H54 (cell line): ENCODE measurements around the gene TTLL6.

Experiments used
- DNase-seq: peaks from one replicate; pipeline ENCODE4 v3.0.0; 2011; ENCODE audit warnings: low spot score, mixed read lengths; ENCODE audit not compliant: insufficient read length
- FAIRE-seq: peaks from 3 replicates; lab custom pipeline; 2011; peaks lifted over from hg19 to GRCh38; lab: Jason Lieb, UNC
- POLR2A ChIP-seq: IDR thresholded peaks from 2 replicates; pipeline ENCODE4 v1.6.1; 2011; ENCODE audit warnings: low read depth, mild to moderate bottlenecking, low read length

Gene TTLL6

DNA sequence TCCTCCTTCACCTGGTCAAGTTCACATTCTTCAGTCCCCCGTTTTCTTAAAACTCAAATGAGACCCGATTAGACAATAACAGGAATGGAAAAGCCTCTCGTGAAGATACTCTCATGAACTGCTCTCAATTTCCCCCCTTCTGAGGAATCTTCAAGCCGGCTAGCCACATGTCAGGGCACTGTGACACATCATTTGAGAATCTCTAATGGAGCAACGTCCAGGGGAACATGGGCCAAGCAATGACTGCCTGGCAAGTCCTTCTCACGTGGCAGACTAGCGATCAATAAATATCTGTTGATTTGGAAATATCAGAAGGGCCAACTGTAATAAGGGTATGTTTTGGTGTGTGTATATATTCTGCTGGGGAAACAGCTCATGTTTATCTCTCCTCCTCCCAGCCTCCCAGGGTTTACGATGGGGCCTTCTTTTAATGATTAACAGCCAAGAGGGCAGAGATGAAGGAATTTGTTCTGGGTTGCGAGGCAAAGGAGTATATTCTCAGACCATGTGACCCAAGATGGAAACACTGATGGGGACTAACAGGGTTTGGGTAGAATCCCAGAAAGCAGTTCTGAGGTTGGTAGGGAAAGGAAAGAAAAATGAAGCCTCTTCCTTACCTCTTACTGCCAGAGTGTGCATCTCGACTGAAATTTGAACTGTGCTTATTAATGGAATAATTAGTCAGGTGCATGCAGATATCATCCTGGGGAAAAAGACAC, 21.4 kb downstream of the TTLL6 start:
- no peak for TF ChIP-seq POLR2A
- no peak for FAIRE-seq
- DNase-seq = peak; percentile 64

DNA sequence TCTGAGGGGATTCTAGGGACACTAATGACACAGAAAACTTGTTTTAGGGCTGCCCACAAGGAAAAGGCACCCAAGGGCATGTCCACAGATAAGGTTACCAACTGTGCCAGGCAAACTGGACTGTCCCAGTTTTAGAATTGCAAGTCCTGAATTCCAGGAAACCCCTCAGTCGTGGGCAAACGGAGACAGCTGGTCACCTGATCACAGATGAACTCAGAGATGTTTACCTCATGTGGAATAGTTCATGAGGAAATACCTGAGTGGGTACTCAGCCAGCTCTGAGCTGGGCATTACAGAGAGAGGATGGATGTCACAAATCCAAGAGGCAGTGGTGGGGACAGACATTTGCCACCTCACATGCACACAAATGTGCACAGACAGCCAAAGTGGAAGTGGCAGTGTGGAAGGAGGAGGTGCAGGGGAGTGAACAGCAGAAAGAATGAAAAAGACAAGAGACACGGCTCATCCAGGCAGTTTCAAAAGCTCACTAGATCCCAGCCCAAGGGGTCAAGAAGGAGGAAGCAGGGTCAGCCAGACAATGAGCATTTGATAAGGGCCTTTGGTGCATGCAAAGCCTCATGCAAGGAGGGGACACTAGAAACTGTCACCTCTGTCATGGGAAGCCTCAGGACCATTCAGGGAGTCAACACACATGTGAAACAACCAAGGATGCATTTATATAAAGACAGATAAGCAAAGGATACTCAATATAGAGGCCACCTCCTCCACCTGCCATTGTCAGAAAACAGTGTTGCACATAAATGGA, 24.8 kb downstream of the TTLL6 start:
- no peak for FAIRE-seq
- DNase-seq = no peak
- TF ChIP-seq POLR2A = no peak

DNA sequence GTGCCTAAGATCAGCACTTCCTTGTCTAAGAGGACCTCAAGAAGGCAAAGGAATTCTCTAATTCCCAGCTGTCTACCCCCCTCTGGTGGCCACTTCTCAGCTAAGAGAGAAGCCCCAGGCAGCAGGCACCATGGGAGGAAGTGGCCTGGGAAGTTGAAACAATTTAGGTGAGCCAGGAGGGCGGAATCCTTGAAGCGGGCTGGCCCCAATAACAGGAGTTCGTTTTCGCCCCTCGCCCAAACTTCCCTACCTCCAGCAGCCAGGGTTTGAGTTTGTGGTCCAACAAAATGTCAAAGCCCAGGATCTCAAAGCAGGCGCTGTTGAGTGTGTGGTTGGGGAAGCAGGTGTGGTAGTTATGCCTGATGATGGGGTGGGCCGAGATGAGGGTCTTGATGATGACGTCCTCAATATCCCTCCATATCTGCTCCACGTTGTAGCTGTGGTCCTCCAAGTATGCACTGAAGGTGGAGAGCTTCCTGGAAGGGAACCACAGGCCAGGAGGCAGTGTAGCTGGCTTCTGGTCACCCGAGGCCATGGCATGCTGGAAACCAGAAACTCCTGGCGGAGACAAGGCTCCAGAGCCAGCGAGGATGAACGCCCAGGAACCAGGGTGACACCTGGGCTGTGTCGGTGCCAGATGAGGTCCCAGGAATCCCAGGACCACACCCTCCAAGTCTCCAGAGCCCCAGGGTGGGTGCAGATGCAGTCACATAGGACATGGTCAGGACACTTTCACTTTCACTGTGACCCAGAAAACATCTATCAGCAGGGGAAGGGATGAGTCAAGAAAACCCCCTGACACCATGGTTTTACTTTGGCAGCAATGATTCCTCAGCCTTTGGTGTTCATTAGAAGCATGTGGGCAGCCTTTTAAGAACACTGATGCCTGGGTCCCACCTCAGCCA, 25.6 kb downstream of the TTLL6 start:
- no peak for FAIRE-seq
- no peak for TF ChIP-seq POLR2A
- DNase-seq = peak; percentile 87

DNA sequence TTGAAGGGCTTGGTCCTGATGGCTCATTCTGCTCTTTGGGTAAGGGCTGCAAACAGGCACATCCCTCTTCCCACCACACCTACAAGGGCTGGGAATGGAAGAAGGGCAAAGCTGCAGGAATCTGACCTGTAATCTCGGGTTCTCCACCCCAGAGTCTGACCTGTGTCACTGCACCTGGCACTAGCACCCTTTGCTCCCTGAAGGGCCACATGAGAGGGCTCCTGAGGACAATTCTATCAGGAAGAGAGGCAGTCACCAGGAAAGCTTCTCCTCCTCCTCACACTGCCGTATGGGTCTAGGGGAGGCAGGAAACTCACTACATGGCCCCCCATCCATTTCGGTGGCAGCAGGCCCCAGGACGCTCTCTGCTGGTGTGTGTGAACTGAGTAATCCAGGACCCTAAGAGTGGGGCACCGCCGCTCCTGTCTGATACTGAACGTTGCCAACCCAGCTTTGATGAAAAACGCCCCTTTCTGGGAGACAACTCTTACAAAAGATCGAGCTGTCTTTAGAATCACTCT, 26.4 kb downstream of the TTLL6 start:
- DNase-seq = no peak
- no peak for FAIRE-seq
- no peak for TF ChIP-seq POLR2A

DNA sequence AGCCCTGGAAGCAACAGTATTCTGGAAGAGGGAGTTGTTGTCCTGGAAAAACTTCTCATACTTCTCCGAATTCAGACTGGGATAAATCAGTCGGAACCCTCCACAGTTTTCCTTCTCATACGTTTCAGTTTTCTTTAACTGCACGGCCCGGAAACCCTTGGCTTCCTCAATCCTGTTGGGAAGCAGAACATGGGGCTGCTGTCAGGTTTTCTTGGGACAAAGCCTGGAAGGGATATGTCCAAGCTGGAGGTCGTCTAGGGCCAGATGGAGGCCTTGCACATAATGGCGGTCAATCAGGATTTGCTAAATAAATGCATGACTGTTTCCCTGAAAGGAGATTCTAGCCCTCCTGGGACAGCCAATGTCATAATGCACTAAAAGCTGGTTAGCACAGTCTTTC, 29.2 kb downstream of the TTLL6 start:
- DNase-seq = no peak
- FAIRE-seq = no peak
- TF ChIP-seq POLR2A = no peak

DNA sequence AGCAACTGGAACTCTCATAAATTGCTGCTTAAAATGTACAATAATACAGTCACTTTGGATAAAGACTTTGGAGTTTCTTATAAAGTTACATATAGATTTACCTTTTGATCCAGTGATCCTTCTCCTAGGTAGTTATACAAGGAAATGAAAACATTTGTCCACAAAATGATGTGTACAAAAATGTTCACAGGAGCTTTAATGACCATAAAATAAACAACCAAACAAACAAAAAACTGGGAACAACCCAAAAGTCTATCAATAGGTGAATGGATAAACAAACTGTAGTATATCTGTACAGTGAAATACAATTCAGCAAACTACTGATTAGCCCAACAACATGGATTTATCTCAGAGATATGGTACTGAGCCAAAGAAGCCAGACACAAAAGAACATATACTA, 37.6 kb downstream of the TTLL6 start:
- no peak for TF ChIP-seq POLR2A
- DNase-seq (no peak), FAIRE-seq (no peak)

DNA sequence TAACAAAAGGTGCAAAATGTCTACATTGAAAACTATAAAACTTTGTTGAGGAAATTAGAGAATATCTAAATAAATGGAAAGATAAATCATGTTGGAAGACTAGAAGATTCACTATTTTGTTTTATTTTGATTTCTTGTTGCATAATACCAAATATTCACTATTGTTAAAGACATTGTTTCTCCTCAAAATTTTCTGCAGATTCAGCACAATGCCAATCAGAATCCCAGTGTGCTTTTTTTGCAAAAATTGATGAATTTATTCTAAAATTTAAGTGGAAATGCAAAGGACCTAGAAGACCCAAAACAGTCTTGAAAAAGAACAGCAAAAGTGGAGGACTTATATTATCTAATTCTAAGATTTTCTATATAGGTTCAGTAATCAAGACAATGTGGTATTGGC, 40.4 kb downstream of the TTLL6 start:
- TF ChIP-seq POLR2A = no peak
- DNase-seq (no peak), FAIRE-seq (no peak)

DNA sequence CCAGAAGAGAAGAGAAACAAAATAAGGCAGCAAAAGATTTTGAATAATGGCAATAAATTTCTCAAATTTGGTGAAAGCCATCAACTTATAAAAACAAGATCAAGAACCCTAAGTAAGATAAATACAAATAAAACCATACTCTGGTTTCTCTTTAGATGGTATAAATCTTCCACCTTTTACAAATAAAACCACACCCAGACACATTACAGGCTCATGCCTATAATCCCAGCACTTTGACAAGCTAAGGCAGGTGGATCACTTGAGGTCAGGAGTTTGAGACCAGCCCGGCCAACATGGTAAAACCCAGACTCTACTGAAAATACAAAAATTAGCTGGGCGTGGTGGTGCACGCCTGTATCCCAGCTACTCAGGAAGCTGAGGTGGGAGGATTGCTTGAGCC, 43.8 kb downstream of the TTLL6 start:
- no peak for TF ChIP-seq POLR2A
- FAIRE-seq (no peak), DNase-seq (no peak)

DNA sequence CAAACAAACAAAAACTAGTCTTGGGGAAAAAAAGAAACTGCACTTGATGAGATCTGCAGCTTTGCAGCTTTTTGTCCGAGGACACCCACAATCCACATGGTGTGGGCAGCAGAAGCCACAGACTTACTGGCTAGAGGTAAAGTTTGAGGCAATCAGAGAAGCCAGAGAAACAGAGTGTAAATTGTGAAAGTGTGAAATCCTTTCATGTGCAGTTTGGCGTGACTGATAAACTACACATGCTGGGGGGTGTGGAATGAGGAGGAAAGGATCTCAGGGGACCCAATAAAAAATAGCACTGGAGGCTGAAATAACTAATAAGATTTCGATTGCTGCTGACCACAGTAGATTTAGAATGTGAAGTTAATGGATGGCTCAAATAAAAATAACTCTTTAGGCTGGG, 46.1 kb downstream of the TTLL6 start:
- no peak for FAIRE-seq
- TF ChIP-seq POLR2A = no peak
- DNase-seq = no peak

DNA sequence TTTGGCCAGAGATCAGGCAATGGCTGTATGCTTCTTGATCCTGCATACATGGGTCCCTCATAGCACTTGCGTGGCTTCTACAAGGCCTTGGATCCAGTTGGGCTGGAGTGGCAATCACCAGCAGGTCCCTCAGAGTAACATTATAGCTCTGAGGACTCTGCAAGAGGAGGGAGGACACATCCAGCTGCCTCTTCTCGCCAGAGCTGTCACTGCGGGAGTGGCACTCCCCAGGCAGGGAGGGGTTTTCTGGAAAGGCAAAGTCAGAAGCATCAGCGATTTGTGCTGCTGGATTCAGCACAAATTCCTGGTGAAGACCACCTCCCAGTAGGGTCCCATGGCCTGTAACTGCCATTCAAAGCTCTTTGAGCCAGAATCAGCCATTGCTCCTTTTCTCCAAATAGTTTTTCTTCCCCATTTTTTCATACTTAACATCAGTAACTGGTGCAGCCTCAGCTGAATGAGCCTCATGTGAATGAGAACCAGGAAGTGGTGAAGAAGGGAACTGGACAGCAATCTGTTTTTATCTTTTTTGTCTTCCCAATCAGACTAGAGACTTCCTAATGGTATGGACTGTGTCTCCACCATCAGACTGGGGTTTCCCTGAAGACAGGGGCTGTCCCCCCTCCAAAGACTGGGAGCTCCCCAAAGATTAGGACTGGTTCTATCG, 47.9 kb downstream of the TTLL6 start:
- DNase-seq (no peak), FAIRE-seq (no peak)
- TF ChIP-seq POLR2A = no peak

DNA sequence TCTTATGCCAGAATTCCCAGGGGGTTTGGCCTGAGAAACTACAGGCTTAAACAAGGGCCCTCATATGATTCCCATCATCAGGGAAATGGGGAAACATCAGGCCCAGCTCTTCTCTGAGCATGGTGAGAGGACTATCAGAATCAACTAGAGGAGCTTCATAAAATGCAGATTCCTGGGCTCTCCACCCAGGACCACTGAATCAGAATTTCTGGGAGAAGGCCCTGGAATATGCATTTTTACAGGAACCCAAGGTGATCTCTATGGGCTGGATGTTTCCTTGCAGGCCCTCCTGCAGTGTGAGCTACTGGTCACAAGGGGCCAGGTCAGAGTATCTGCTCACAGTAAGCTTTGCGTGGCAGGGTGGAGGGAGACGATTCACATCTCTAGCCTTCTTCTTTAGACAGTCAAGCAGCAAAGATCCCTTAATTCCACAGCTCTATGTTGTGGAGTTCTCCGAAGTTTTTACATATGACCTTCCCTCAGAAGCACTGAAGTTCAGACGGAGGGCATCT, 49.7 kb downstream of the TTLL6 start:
- DNase-seq (no peak), FAIRE-seq (no peak)
- TF ChIP-seq POLR2A = no peak

DNA sequence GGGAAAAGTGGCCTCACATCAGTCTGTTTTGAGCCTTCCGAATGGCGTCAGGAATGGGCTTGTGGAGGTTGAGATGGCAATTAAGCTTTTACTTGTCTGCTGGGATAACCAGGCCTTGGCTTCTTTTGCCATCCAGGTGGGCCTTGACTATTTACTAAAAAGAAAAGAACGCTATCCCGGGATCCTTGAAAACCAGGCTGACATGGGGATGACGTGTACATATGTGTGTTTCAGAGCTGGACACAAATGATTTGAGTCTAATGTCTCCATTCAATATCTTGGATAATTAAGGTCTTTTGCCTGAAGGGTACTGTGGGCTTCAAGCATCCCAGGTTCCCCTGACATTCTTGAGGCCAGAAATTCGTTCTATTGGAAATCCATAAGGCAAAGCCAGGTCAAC, 55.9 kb downstream of the TTLL6 start:
- TF ChIP-seq POLR2A = no peak
- DNase-seq (no peak), FAIRE-seq (no peak)

DNA sequence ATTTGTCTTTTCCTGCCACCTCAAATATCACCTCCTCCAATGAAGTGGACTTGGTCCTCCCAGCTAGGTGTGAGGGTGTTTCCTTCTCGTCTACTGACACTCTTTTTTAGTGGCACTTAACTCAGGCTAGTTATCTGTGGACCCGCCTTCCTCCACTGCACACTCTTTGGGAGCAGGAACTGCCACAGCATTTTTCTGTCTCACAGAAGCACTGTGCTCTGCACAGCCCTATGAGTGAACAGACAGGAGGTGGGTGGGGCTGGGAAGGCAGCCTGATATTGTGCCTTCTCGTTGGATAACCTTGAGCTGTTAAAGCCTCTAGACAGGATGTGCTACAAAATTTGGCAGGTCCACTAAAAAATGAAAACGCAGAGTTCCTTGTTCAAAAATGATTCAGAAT, 56.6 kb downstream of the TTLL6 start:
- no peak for TF ChIP-seq POLR2A
- DNase-seq = no peak
- no peak for FAIRE-seq
